ENCODE results near the gene PDGFC. TPM values are rescaled to one million over a fixed set of nuclear protein-coding genes. Genes with fewer than 3 reads are reported as not detected.

Gene PDGFC
- total RNA-seq, 1 experiment from 2014 or later = 4.5 TPM

GRCh38 chr4:156767911-156768415 lies 203.6 kb downstream of the PDGFC start:
- Mint-ChIP-seq H3K4me1 (peaks cover 15 to 30% of the 10 kb centered on the region in 2 experiments), H3K4me3 (no peak overlapping the region)
- WGBS (ENCODE audit: extremely low coverage, insufficient read length, low lambda C conversion rate) = no CpG with 5 or more reads among the region's 5 CpGs

More at GRCh38 chr4:156767911-156768415, 203.6 kb downstream of the PDGFC start:
- Histone ChIP-seq H3K23me2 (ENCODE audit: insufficient read length, low read depth, low read length, poor library complexity, severe bottlenecking) (no peaks in the 10 kb centered on the region), H2BK15ac (ENCODE audit: low read depth, low read length) (no peak overlapping the region), H3K56ac (ENCODE audit: insufficient read length, low read depth, low read length) (no peak overlapping the region), H3K4me1 (ENCODE audit: insufficient read depth, low read length) (no peaks in the 10 kb centered on the region), H3K79me1 (ENCODE audit: insufficient read depth, low read depth, low read length, poor library complexity, severe bottlenecking) (no peaks in the 10 kb centered on the region), H3K27me3 (ENCODE audit: insufficient read depth, low read length) (no peaks in the 10 kb centered on the region), H3K14ac (ENCODE audit: insufficient read depth, low read length) (no peak overlapping the region), H2AFZ (ENCODE audit: low read length) (no peak overlapping the region), H3K4ac (ENCODE audit: low read depth, low read length) (no peak overlapping the region), H2AK5ac (ENCODE audit: insufficient read length, low read length) (no peak overlapping the region), H4K5ac (ENCODE audit: insufficient read length, low read depth, low read length) (no peak overlapping the region), H4K91ac (ENCODE audit: insufficient read length, low read depth, low read length) (no peak overlapping the region), H3K9me3 (ENCODE audit: control insufficient read depth, low read depth, low read length) (no peaks in the 10 kb centered on the region), H2BK120ac (ENCODE audit: low read depth, low read length, poor library complexity, severe bottlenecking) (no peak overlapping the region), H3K23ac (ENCODE audit: insufficient read length, low read depth, low read length) (no peak overlapping the region), H2BK5ac (ENCODE audit: insufficient read length, low read length) (no peak overlapping the region), H3T11ph (ENCODE audit: low read length) (no peak overlapping the region), H3K27ac (ENCODE audit: insufficient read length, low read depth, low read length) (no peak overlapping the region), H2BK12ac (ENCODE audit: insufficient read length, low read depth, low read length) (no peak overlapping the region), H3K9ac (ENCODE audit: extremely low read depth, insufficient read length, low read length) (no peak overlapping the region), H2BK20ac (ENCODE audit: low read depth, low read length, poor library complexity, severe bottlenecking) (no peak overlapping the region), H3K18ac (ENCODE audit: insufficient read length, low read depth, low read length) (no peak overlapping the region), H4K8ac (replicated peaks; ENCODE audit: insufficient read length, low read depth, low read length) (no peak overlapping the region), H3K79me2 (ENCODE audit: insufficient read depth, low read length) (no peaks in the 10 kb centered on the region), H4K20me1 (ENCODE audit: control insufficient read depth, insufficient read depth, insufficient read length) (no peaks in the 10 kb centered on the region), H3K4me2 (ENCODE audit: insufficient read depth, insufficient read length, low read length) (no peak overlapping the region)
- 0 out of 7 replicates have a peak overlapping the region, but pooled peaks of 1 of the 3 experiments have one; percentile 16 for H3K27ac Mint-ChIP-seq
- TF ChIP-seq CTCF (conservative IDR thresholded peaks at IDR 0.05) = no peak
- DNase-seq = no peak
- no peaks in the 10 kb centered on the region for H3K9me3 Mint-ChIP-seq
- H3K27me3 Mint-ChIP-seq (ENCODE audit: low read depth) = no peaks in the 10 kb centered on the region
- no peaks in the 10 kb centered on the region for H3K36me3 Mint-ChIP-seq (ENCODE audit: insufficient read depth in 1 of 3, low read depth in 3 of 3)
